Prostate gland (tissue), 2 donors: Measurements from ENCODE around the gene ABCA13.

Experiments used
- CTCF ChIP-seq, 4 experiments: fragments of 200-600 bp in 2 of 4; fragments of 450-650 bp in 2 of 4; sonication (generic) in 2 of 4; IDR thresholded peaks; 1 replicate in 3 of 4; 2 replicates in 1 of 4; pipeline ENCODE4 v1.5.1; 2016 to 2019; ENCODE audit warnings: antibody characterized with exemption in 4 of 4, mild to moderate bottlenecking in 2 of 4, moderate library complexity in 2 of 4
- POLR2A ChIP-seq: fragments of 450-650 bp; IDR thresholded peaks from one replicate; pipeline ENCODE4 v1.6.1; 2016; ENCODE audit warnings: antibody characterized with exemption, mild to moderate bottlenecking

- TF ChIP-seq CTCF (IDR thresholded peaks at IDR 0.05) = no peak
- TF ChIP-seq POLR2A = no peak
Observed at GRCh38 chr7:48414011-48414732, 242.9 kb downstream of the ABCA13 start.
